ENCODE data around the gene AQP2.
A peak's percentile ranks its signal among the peaks of the same experiment; 100 is the strongest.

The AQP2 gene

GRCh38 chr12:49976557-49976956 is 26.0 kb downstream of the AQP2 start (continued):
- TF ChIP-seq ZFP3 (CRISPR knock-in tag; IDR thresholded peaks at IDR 0.05) = no peak
- no peak for TF ChIP-seq PPARA (CRISPR knock-in tag; IDR thresholded peaks at IDR 0.05; ENCODE audit: borderline replicate concordance)

- no peak for TF ChIP-seq CREB5 (CRISPR knock-in tag; IDR thresholded peaks at IDR 0.05; ENCODE audit: low read depth)
Observed at GRCh38 chr12:49978125-49978524, 27.6 kb downstream of the AQP2 start.

GRCh38 chr12:49979016-49979586 is 28.6 kb downstream of the AQP2 start:
- peak; percentile 18; the same call in 2 of the 3 replicates for ATAC-seq
- no peak for TF ChIP-seq SNAI2 (CRISPR knock-in tag; IDR thresholded peaks at IDR 0.05)
- TF ChIP-seq TSHZ2 (CRISPR knock-in tag; IDR thresholded peaks at IDR 0.05) = peak; percentile 91
- no peak for TF ChIP-seq TOX (CRISPR knock-in tag; IDR thresholded peaks at IDR 0.05; ENCODE audit: borderline replicate concordance)
- peak; percentile 99 for TF ChIP-seq TCF4 (CRISPR knock-in tag; IDR thresholded peaks at IDR 0.05; ENCODE audit: borderline replicate concordance)
- no peak for TF ChIP-seq ARNTL (CRISPR knock-in tag; IDR thresholded peaks at IDR 0.05; ENCODE audit: borderline replicate concordance, low read depth)
- TF ChIP-seq CSDC2 (CRISPR knock-in tag; IDR thresholded peaks at IDR 0.05) = no peak
- TF ChIP-seq ZNF70 (CRISPR knock-in tag; IDR thresholded peaks at IDR 0.05) = peak; percentile 32; the same call in 1 of the 2 replicates
- TF ChIP-seq PPARA (CRISPR knock-in tag; IDR thresholded peaks at IDR 0.05; ENCODE audit: borderline replicate concordance) = no peak
- TF ChIP-seq PATZ1 (CRISPR knock-in tag; IDR thresholded peaks at IDR 0.05; ENCODE audit: borderline replicate concordance) = peak; percentile 43; the same call in 1 of the 2 replicates
- TF ChIP-seq ZNF8 (CRISPR knock-in tag; IDR thresholded peaks at IDR 0.05) = peak; percentile 23; the same call in 1 of the 2 replicates

More at GRCh38 chr12:49978125-49978524, 27.6 kb downstream of the AQP2 start:
- no peak for ATAC-seq

GRCh38 chr12:49979791-49980190 is 29.3 kb downstream of the AQP2 start:
- TF ChIP-seq ZNF8 (CRISPR knock-in tag; IDR thresholded peaks at IDR 0.05) = no peak
- no peak for TF ChIP-seq ZFP30 (CRISPR knock-in tag; IDR thresholded peaks at IDR 0.05)
- no peak for TF ChIP-seq SNAI2 (CRISPR knock-in tag; IDR thresholded peaks at IDR 0.05)
- no peak for TF ChIP-seq RARB (CRISPR knock-in tag; IDR thresholded peaks at IDR 0.05)
- TF ChIP-seq BACH2 (CRISPR knock-in tag; IDR thresholded peaks at IDR 0.05; ENCODE audit: borderline replicate concordance) = no peak
- no peak for TF ChIP-seq ZNF70 (CRISPR knock-in tag; IDR thresholded peaks at IDR 0.05)
- no peak for TF ChIP-seq POU6F1 (CRISPR knock-in tag; IDR thresholded peaks at IDR 0.05; ENCODE audit: borderline replicate concordance, low read depth)
- no peak for TF ChIP-seq CREB5 (CRISPR knock-in tag; IDR thresholded peaks at IDR 0.05; ENCODE audit: low read depth)
- no peak for TF ChIP-seq ARNTL (CRISPR knock-in tag; IDR thresholded peaks at IDR 0.05; ENCODE audit: borderline replicate concordance, low read depth)
- TF ChIP-seq TCF4 (CRISPR knock-in tag; IDR thresholded peaks at IDR 0.05; ENCODE audit: borderline replicate concordance) = no peak
- no peak for TF ChIP-seq TSHZ2 (CRISPR knock-in tag; IDR thresholded peaks at IDR 0.05)
- TF ChIP-seq PPARA (CRISPR knock-in tag; IDR thresholded peaks at IDR 0.05; ENCODE audit: borderline replicate concordance) = no peak
- TF ChIP-seq ZNF565 (CRISPR knock-in tag; conservative IDR thresholded peaks at IDR 0.05; ENCODE audit: low read depth) = no peak
- no peak for TF ChIP-seq OSR1 (CRISPR knock-in tag; IDR thresholded peaks at IDR 0.05)
- TF ChIP-seq ESRRG (CRISPR knock-in tag; IDR thresholded peaks at IDR 0.05) = no peak
- no peak for TF ChIP-seq ZFP3 (CRISPR knock-in tag; IDR thresholded peaks at IDR 0.05)
- TF ChIP-seq CSRNP3 (CRISPR knock-in tag; IDR thresholded peaks at IDR 0.05) = no peak
- TF ChIP-seq TOX (CRISPR knock-in tag; IDR thresholded peaks at IDR 0.05; ENCODE audit: borderline replicate concordance) = no peak
- no peak for TF ChIP-seq ISL1 (CRISPR knock-in tag; IDR thresholded peaks at IDR 0.05)
- no peak for ATAC-seq
